OCI-LY1 (cell line): ENCODE data around the gene BCKDK.
"Not testable (repeated sequence)": the region's sequence is repeated elsewhere in the genome, so short reads cannot be mapped to it uniquely, and the experiment has no call there.

ENCODE experiments used
- H2AFZ ChIP-seq: fragments of 200-600 bp; sonication (generic), shearing (Covaris generic); 2 replicates; pipeline ENCODE4 v1.6.0; 2014; ENCODE audit warnings: antibody characterized with exemption, mild to moderate bottlenecking, low read length
- H3F3A ChIP-seq: fragments of 200-600 bp; sonication (generic), shearing (Covaris generic); 2 replicates; pipeline ENCODE4 v1.6.0; 2014; ENCODE audit warnings: mild to moderate bottlenecking, antibody characterized with exemption, low read length, moderate library complexity; ENCODE audit not compliant: insufficient read depth
- H3K27ac ChIP-seq: fragments of 200-600 bp; sonication (generic); 2 replicates; pipeline ENCODE4 v1.5.1; 2014; ENCODE audit warnings: low read length, mixed run types, mild to moderate bottlenecking, low read depth; ENCODE audit not compliant: poor library complexity, severe bottlenecking
- H3K27me3 ChIP-seq: fragments of 200-600 bp; sonication (generic); 2 replicates; pipeline ENCODE4 v1.6.0; 2014; ENCODE audit warnings: antibody characterized with exemption, mild to moderate bottlenecking, low read length, moderate library complexity; ENCODE audit not compliant: insufficient read depth
- H3K36me3 ChIP-seq: fragments of 200-600 bp; sonication (generic); 2 replicates; pipeline ENCODE4 v1.6.1; 2014; ENCODE audit warnings: mild to moderate bottlenecking, antibody characterized with exemption, low read length, moderate library complexity, mixed read lengths; ENCODE audit not compliant: insufficient read depth
- H3K4me1 ChIP-seq: fragments of 200-600 bp; sonication (generic); 2 replicates; pipeline ENCODE4 v1.5.1; 2014; ENCODE audit warnings: mild to moderate bottlenecking, low read length, moderate library complexity; ENCODE audit not compliant: insufficient read depth, severe bottlenecking
- H3K4me2 ChIP-seq: fragments of 200-600 bp; sonication (generic), shearing (Covaris generic); 2 replicates; pipeline ENCODE4 v1.6.1; 2014; ENCODE audit warnings: low read length
- H3K4me3 ChIP-seq: fragments of 200-600 bp; sonication (generic); 2 replicates; pipeline ENCODE4 v1.5.1; 2014; ENCODE audit warnings: low read length, low read depth, mild to moderate bottlenecking, mixed read lengths; ENCODE audit not compliant: poor library complexity, severe bottlenecking
- H3K79me2 ChIP-seq: fragments of 200-600 bp; shearing (Covaris generic); 2 replicates; pipeline ENCODE4 v1.6.1; 2016; ENCODE audit warnings: mixed run types, low read length, mixed read lengths; ENCODE audit not compliant: insufficient read depth
- H3K9ac ChIP-seq: fragments of 200-600 bp; sonication (generic), shearing (Covaris generic); 2 replicates; pipeline ENCODE4 v1.6.1; 2014; ENCODE audit warnings: mild to moderate bottlenecking, low read length, mixed read lengths
- H3K9me2 ChIP-seq: fragments of 200-600 bp; sonication (generic), shearing (Covaris generic); 2 replicates; pipeline ENCODE4 v1.6.1; 2014; ENCODE audit warnings: low read depth, mild to moderate bottlenecking, low read length, mixed read lengths
- H3K9me3 ChIP-seq: fragments of 200-600 bp; shearing (Covaris generic); 2 replicates; pipeline ENCODE4 v1.6.1; 2014; ENCODE audit warnings: low read length, mixed read lengths
- H4K20me1 ChIP-seq: fragments of 200-600 bp; sonication (generic), shearing (Covaris generic); 2 replicates; pipeline ENCODE4 v1.6.0; 2016; ENCODE audit warnings: mild to moderate bottlenecking, low read length; ENCODE audit not compliant: insufficient read depth
- EZH2 ChIP-seq: fragments of 200-600 bp; sonication (generic), shearing (Covaris generic); IDR thresholded peaks from 2 replicates; pipeline ENCODE4 v1.8.0; 2017; ENCODE audit warnings: borderline replicate concordance, mixed run types, mild to moderate bottlenecking, antibody characterized with exemption, low read length, moderate library complexity, mixed read lengths
- TF ChIP-seq, protein P1 (sequence below): fragments of 200-600 bp; sonication (generic), shearing (Covaris generic); IDR thresholded peaks from 2 replicates; pipeline ENCODE4 v1.5.1; 2017; ENCODE audit warnings: mild to moderate bottlenecking, antibody characterized with exemption, low read length, moderate library complexity, mixed read lengths

Gene BCKDK

DNA sequence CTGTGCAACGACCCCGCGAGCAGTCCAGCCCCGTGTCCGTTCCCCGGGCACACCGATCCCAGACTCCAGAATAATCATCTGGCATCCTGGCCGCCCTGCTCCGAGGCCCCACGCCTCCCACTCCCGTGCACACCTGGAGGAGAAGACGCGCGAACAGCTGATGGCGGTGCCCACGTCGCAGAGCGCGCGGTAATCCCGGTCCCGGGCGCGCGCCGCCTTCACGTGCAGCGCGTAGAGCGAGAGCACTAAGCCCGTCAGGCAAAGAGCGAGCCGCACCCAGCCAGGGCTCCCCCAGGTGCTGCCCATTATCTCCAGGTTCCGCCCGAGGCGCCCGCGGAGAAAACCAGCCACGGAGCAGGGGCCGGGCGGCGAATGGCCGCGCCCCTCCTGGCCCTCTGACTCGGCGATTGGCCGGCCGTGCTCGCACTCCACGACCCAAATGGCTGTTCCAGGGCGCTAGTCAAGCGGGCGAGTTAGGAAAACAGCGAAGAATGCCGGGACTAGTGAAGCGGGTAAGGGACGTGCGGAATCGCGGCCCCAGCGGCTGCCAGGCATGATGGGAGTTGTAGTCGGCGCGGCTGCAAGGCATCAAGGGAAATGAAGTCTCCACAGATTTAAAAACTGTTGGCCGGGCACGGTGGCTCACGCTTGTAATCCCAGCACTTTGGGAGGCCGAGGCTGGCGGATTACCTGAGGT lies 13.6 kb upstream of the BCKDK start, which contains the start of gene VKORC1:
TSS of gene VKORC1 (minus strand) at position 374 of the 697 bp plus-strand sequence. CDS start at position 306, 68 bp downstream.
- H3K27me3 ChIP-seq, result no peaks in the 10 kb centered on the region
- no peaks in the 10 kb centered on the region for H4K20me1 ChIP-seq
- H3K9me3 ChIP-seq, result no peaks in the 10 kb centered on the region
- peaks cover 16% of the 10 kb centered on the region; the same call in 1 of the 2 replicates for H3K36me3 ChIP-seq
- no peaks in the 10 kb centered on the region for H3K79me2 ChIP-seq
- peak within 1 kb of the TSS; percentile 81 for H3K4me2 ChIP-seq
- H3K27ac ChIP-seq, result peak within 1 kb of the TSS; percentile 67
- peak within 1 kb of the TSS; percentile 86 for H3K4me3 ChIP-seq
- peak within 1 kb of the TSS; percentile 86 for H3K9ac ChIP-seq
- H3K9me2 ChIP-seq, result no peaks in the 10 kb centered on the region
- TF ChIP-seq, protein P1, sequence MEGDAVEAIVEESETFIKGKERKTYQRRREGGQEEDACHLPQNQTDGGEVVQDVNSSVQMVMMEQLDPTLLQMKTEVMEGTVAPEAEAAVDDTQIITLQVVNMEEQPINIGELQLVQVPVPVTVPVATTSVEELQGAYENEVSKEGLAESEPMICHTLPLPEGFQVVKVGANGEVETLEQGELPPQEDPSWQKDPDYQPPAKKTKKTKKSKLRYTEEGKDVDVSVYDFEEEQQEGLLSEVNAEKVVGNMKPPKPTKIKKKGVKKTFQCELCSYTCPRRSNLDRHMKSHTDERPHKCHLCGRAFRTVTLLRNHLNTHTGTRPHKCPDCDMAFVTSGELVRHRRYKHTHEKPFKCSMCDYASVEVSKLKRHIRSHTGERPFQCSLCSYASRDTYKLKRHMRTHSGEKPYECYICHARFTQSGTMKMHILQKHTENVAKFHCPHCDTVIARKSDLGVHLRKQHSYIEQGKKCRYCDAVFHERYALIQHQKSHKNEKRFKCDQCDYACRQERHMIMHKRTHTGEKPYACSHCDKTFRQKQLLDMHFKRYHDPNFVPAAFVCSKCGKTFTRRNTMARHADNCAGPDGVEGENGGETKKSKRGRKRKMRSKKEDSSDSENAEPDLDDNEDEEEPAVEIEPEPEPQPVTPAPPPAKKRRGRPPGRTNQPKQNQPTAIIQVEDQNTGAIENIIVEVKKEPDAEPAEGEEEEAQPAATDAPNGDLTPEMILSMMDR, result no peak
- no peak for TF ChIP-seq EZH2
- H2AFZ ChIP-seq, result peak within 1 kb of the TSS; percentile 84; the same call in 1 of the 2 replicates
- H3K4me1 ChIP-seq, result peaks cover 16% of the 10 kb centered on the region
- H3F3A ChIP-seq, result no peaks in the 10 kb centered on the region

DNA sequence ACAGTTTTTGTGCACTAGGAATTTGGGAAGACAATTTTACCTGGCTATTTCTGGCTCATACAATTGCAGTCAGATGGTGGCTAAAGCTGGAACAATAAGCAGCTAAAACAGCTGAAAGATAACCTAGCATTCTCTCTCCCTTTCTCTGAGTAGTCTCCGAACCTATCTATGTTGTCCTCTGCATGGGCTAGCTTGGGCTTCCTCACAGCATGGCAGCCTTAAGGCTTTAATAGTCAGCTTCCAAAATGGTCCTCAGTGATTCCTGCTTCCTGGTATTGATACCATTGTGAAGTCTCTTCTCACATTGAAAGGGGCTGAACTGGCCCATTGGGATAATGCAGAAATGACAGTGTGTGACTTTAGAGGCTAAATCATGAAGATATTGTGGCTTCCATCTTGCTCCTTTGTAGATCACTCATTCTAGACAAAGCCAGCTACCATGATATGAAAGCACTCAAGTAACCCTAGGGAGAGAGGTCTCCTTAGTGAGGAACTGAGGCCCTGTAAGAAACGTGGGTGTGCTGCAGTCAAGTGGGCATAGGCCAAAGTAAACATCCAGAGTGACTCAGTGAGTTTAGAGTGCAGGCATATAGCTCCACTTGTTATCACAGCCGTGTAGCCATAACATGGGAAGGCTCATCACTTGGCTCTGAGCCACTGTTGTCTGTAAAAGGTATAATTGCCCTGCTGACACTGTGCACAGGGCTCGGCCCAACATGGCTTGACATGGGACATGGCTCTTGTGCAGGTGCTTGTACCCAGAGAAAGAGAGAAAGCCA lies 8.1 kb upstream of the BCKDK start:
- Histone ChIP-seq H2AFZ (no peak overlapping the region), H3K27ac (no peak overlapping the region), H3K9ac (no peak overlapping the region), H3K9me3 (no peaks in the 10 kb centered on the region), H3K36me3 (no peaks in the 10 kb centered on the region), H3K4me1 (peaks cover 8% of the 10 kb centered on the region), H3K9me2 (no peaks in the 10 kb centered on the region), H3F3A (no peaks in the 10 kb centered on the region), H3K79me2 (no peaks in the 10 kb centered on the region), H3K4me3 (no peak overlapping the region), H4K20me1 (no peaks in the 10 kb centered on the region), H3K27me3 (no peaks in the 10 kb centered on the region), H3K4me2 (no peak overlapping the region)
- TF ChIP-seq EZH2, result no peak
- TF ChIP-seq, protein P1, result no peak

DNA sequence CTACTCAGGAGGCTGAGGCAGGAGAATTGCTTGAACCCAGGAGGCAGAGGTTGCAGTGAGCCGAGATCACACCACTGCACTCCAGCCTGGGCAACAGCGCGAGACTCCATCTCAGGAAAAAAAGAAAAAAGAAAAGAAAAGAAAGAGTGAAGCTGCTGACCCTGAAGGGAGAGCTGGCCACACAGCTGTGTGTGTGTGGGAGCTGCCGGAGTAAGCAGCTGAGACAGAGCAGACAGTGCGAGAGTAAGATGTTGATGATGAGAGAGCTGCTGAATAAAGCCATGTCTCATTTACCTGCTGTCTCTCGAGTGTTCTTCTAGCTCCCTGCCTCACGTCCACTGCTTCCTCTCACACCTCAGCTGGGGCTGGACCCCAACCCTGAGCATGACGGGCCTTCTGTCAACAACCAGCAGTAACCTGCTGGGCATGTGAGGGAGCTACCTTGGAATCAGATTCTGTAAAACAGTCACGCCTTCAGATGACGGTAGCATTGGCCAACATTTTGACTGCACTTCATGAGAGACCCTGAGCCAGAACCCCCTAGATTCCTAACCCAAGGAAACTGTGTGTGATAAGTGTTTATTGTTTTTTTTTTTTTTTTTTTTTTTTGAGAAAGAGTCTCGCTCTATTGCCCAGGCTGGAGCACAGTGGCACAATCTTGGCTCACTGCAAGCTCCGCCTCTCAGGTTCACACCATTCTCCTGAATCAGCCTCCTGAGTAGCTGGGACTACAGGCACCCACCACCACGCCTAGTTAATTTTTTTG lies 7.1 kb upstream of the BCKDK start:
- not testable (repeated sequence) for H3K79me2 ChIP-seq, H3K4me2 ChIP-seq, H3K36me3 ChIP-seq, H3K27me3 ChIP-seq, H4K20me1 ChIP-seq, H3K9me2 ChIP-seq, H3K9ac ChIP-seq, H3K9me3 ChIP-seq, H3F3A ChIP-seq, H2AFZ ChIP-seq, H3K4me1 ChIP-seq, H3K4me3 ChIP-seq, H3K27ac ChIP-seq
